Measurements from ENCODE around the gene PDS5B.

GRCh38 chr13:32647926-32648325, 61.7 kb downstream of the PDS5B start:
- TF ChIP-seq POLR2A (IDR thresholded peaks at IDR 0.05) (no peak), CTCF (IDR thresholded peaks at IDR 0.05) (no peak), EP300 (IDR thresholded peaks at IDR 0.05) (no peak), POLR2AphosphoS5 (IDR thresholded peaks at IDR 0.05) (no peak)
